ENCODE data around the gene IL34. TPM values are rescaled to one million over a fixed set of nuclear protein-coding genes. Genes with fewer than 3 reads are reported as not detected.

IL34 gene
- total RNA-seq, 1 experiment from 2014 or later: 4.4 TPM

GRCh38 chr16:70701596-70701995 lies 55.2 kb downstream of the IL34 start:
- TF ChIP-seq, protein P1, sequence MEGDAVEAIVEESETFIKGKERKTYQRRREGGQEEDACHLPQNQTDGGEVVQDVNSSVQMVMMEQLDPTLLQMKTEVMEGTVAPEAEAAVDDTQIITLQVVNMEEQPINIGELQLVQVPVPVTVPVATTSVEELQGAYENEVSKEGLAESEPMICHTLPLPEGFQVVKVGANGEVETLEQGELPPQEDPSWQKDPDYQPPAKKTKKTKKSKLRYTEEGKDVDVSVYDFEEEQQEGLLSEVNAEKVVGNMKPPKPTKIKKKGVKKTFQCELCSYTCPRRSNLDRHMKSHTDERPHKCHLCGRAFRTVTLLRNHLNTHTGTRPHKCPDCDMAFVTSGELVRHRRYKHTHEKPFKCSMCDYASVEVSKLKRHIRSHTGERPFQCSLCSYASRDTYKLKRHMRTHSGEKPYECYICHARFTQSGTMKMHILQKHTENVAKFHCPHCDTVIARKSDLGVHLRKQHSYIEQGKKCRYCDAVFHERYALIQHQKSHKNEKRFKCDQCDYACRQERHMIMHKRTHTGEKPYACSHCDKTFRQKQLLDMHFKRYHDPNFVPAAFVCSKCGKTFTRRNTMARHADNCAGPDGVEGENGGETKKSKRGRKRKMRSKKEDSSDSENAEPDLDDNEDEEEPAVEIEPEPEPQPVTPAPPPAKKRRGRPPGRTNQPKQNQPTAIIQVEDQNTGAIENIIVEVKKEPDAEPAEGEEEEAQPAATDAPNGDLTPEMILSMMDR (conservative IDR thresholded peaks at IDR 0.05): no peak
- peaks cover 23 to 30% of the 10 kb centered on the region in 2 experiments for H3K4me1 Mint-ChIP-seq
- H2BK15ac ChIP-seq (ENCODE audit: low read depth, low read length): no peak overlapping the region
- WGBS (ENCODE audit: extremely low coverage, insufficient read length, low lambda C conversion rate): no CpG with 5 or more reads among the region's 9 CpGs
- H3T11ph ChIP-seq (ENCODE audit: low read length): no peak overlapping the region
- H2BK20ac ChIP-seq (ENCODE audit: low read depth, low read length, poor library complexity, severe bottlenecking): no peak overlapping the region
- no peak overlapping the region for H3K4me2 ChIP-seq (ENCODE audit: insufficient read depth, insufficient read length, low read length)
- H2BK120ac ChIP-seq (ENCODE audit: low read depth, low read length, poor library complexity, severe bottlenecking): no peak overlapping the region
- no peak overlapping the region for H3K9ac ChIP-seq (ENCODE audit: extremely low read depth, insufficient read length, low read length)
- no peaks in the 10 kb centered on the region for H3K79me1 ChIP-seq (ENCODE audit: insufficient read depth, low read depth, low read length, poor library complexity, severe bottlenecking)
- H3K4me3 Mint-ChIP-seq: no peak overlapping the region
- H3K9me3 Mint-ChIP-seq: no peaks in the 10 kb centered on the region
- peaks cover 4 to 10% (median 7%) of the 10 kb centered on the region in 3 experiments; a peak in 3 of 7 replicates for H3K36me3 Mint-ChIP-seq (ENCODE audit: insufficient read depth in 1 of 3, low read depth in 3 of 3)
- no peak overlapping the region for H4K91ac ChIP-seq (ENCODE audit: insufficient read length, low read depth, low read length)
- H2AK5ac ChIP-seq (ENCODE audit: insufficient read length, low read length): no peak overlapping the region
- no peaks in the 10 kb centered on the region; the same call in 1 of the 2 replicates for H3K4me1 ChIP-seq (ENCODE audit: insufficient read depth, low read length)
- H3K79me2 ChIP-seq (ENCODE audit: insufficient read depth, low read length): no peaks in the 10 kb centered on the region
- H3K23ac ChIP-seq (ENCODE audit: insufficient read length, low read depth, low read length): no peak overlapping the region
- no peaks in the 10 kb centered on the region for H4K20me1 ChIP-seq (ENCODE audit: control insufficient read depth, insufficient read depth, insufficient read length)
- H3K27me3 Mint-ChIP-seq (ENCODE audit: low read depth): no peaks in the 10 kb centered on the region
- H3K56ac ChIP-seq (ENCODE audit: insufficient read length, low read depth, low read length): no peak overlapping the region
- H4K5ac ChIP-seq (ENCODE audit: insufficient read length, low read depth, low read length): no peak overlapping the region
- no peak for DNase-seq
- H4K8ac ChIP-seq (replicated peaks; ENCODE audit: insufficient read length, low read depth, low read length): no peak overlapping the region
- no peak overlapping the region for H2AFZ ChIP-seq (ENCODE audit: low read length)
- no peak overlapping the region for H3K4ac ChIP-seq (ENCODE audit: low read depth, low read length)
- H3K27ac ChIP-seq (ENCODE audit: insufficient read length, low read depth, low read length): no peak overlapping the region
- H2BK5ac ChIP-seq (ENCODE audit: insufficient read length, low read length): no peak overlapping the region
- no peaks in the 10 kb centered on the region for H3K27me3 ChIP-seq (ENCODE audit: insufficient read depth, low read length)
- H3K18ac ChIP-seq (ENCODE audit: insufficient read length, low read depth, low read length): no peak overlapping the region
- peak overlapping the region in 2 of 3 experiments; percentile 81 to 98; a peak in 6 of 7 replicates for H3K27ac Mint-ChIP-seq
- H3K9me3 ChIP-seq (ENCODE audit: control insufficient read depth, low read depth, low read length): no peaks in the 10 kb centered on the region
- H3K23me2 ChIP-seq (ENCODE audit: insufficient read length, low read depth, low read length, poor library complexity, severe bottlenecking): no peaks in the 10 kb centered on the region
- no peak overlapping the region for H2BK12ac ChIP-seq (ENCODE audit: insufficient read length, low read depth, low read length)
- no peak overlapping the region; the same call in 1 of the 2 replicates for H3K14ac ChIP-seq (ENCODE audit: insufficient read depth, low read length)

Data from H9 (cell line).